GM23338 (cell line): ENCODE data around the gene JMY. TPM values are rescaled to one million over a fixed set of nuclear protein-coding genes. Genes with fewer than 3 reads are reported as not detected.
A peak's percentile ranks its signal among the peaks of the same experiment; 100 is the strongest.

Experiments
- ATAC-seq: fragments of 200-7000 bp; cut with Tn5 transposase; 3 replicates; pipeline ENCODE4 v1.9.1; 2020
- DNase-seq: peaks from one replicate; pipeline ENCODE4 v3.0.0-alpha.2; 2015; ENCODE audit warnings: low spot score
- H2AFZ ChIP-seq: fragments of 200-600 bp; sonication (generic); 2 replicates; pipeline ENCODE4 v1.8.0; 2016; ENCODE audit warnings: antibody characterized with exemption, mild to moderate bottlenecking, moderate library complexity
- H3F3A ChIP-seq: fragments of 200-600 bp; sonication (generic); replicated peaks from 2 replicates; pipeline ENCODE4 v1.8.0; 2017; ENCODE audit warnings: antibody characterized with exemption, mixed run types, low read depth
- H3K27ac ChIP-seq: fragments of 200-600 bp; sonication (generic); 2 replicates; pipeline ENCODE4 v1.6.1; 2016; ENCODE audit warnings: low read depth
- H3K27me3 ChIP-seq: fragments of 200-600 bp; sonication (generic); 2 replicates; pipeline ENCODE4 v1.8.0; 2016; ENCODE audit warnings: mild to moderate bottlenecking, mixed run types, moderate library complexity; ENCODE audit not compliant: insufficient read depth
- H3K36me3 ChIP-seq: fragments of 200-600 bp; sonication (generic); 2 replicates; pipeline ENCODE4 v1.8.0; 2016; ENCODE audit warnings: mild to moderate bottlenecking; ENCODE audit not compliant: insufficient read depth
- H3K4me1 ChIP-seq: fragments of 200-600 bp; sonication (generic); 2 replicates; pipeline ENCODE4 v1.8.0; 2016; ENCODE audit warnings: mild to moderate bottlenecking, moderate library complexity; ENCODE audit not compliant: insufficient read depth
- H3K4me2 ChIP-seq: fragments of 200-600 bp; sonication (generic); 2 replicates; pipeline ENCODE4 v1.7.1; 2017; ENCODE audit warnings: mixed run types
- H3K4me3 ChIP-seq: fragments of 200-600 bp; sonication (generic); 2 replicates; pipeline ENCODE4 v1.6.1; 2016; ENCODE audit warnings: mixed run types
- H3K79me2 ChIP-seq: fragments of 200-600 bp; sonication (generic); replicated peaks from 2 replicates; pipeline ENCODE4 v1.8.0; 2017; ENCODE audit warnings: mild to moderate bottlenecking; ENCODE audit not compliant: insufficient read depth
- H3K9me2 ChIP-seq: fragments of 200-600 bp; sonication (generic); 2 replicates; pipeline ENCODE4 v1.8.0; 2017; ENCODE audit not compliant: insufficient read depth
- H4K20me1 ChIP-seq: fragments of 200-600 bp; sonication (generic); replicated peaks from 2 replicates; pipeline ENCODE4 v1.8.0; 2017; ENCODE audit warnings: mild to moderate bottlenecking; ENCODE audit not compliant: insufficient read depth
- H3K27ac Mint-ChIP-seq: 2 replicates; pipeline ENCODE4 v1.8.0; 2020; ENCODE audit warnings: inconsistent platforms, mild to moderate bottlenecking, moderate library complexity, mixed read lengths
- H3K27me3 Mint-ChIP-seq: 3 replicates; pipeline ENCODE4 v1.8.0; 2022; ENCODE audit warnings: low read depth, mild to moderate bottlenecking, moderate library complexity, mixed read lengths, inconsistent platforms; ENCODE audit not compliant: insufficient read depth, poor library complexity
- H3K36me3 Mint-ChIP-seq: 3 replicates; pipeline ENCODE4 v1.8.0; 2021; ENCODE audit warnings: low read depth, mild to moderate bottlenecking, inconsistent platforms, moderate library complexity, mixed read lengths
- H3K4me1 Mint-ChIP-seq: 3 replicates; pipeline ENCODE4 v1.8.0; 2020; ENCODE audit warnings: mild to moderate bottlenecking, inconsistent platforms, mixed read lengths
- H3K4me3 Mint-ChIP-seq: 3 replicates; pipeline ENCODE4 v1.8.0; 2021; ENCODE audit warnings: moderate library complexity, mild to moderate bottlenecking, inconsistent platforms, mixed read lengths
- H3K9me3 Mint-ChIP-seq: 3 replicates; pipeline ENCODE4 v1.8.0; 2020; ENCODE audit warnings: moderate library complexity, mild to moderate bottlenecking, inconsistent platforms, mixed read lengths
- CREB1 ChIP-seq: fragments of 250-450 bp; sonication (Bioruptor Pico); IDR thresholded peaks from 2 replicates; pipeline ENCODE4 v1.5.0; 2020; ENCODE audit warnings: low read depth, mild to moderate bottlenecking, moderate library complexity
- EZH2phosphoT487 ChIP-seq: fragments of 200-600 bp; sonication (generic); IDR thresholded peaks from one replicate; pipeline ENCODE4 v1.8.1; 2018; ENCODE audit warnings: antibody characterized with exemption; ENCODE audit not compliant: unreplicated experiment
- JUNB ChIP-seq: IDR thresholded peaks from one replicate; pipeline ENCODE4 v1.6.1; 2016; ENCODE audit warnings: antibody characterized with exemption; ENCODE audit not compliant: unreplicated experiment
- NANOG ChIP-seq: IDR thresholded peaks from 2 replicates; pipeline ENCODE4 v1.6.1; 2016; ENCODE audit warnings: antibody characterized with exemption, borderline replicate concordance
- POLR2AphosphoS5 ChIP-seq: IDR thresholded peaks from 2 replicates; pipeline ENCODE4 v1.6.1; 2016; ENCODE audit warnings: antibody characterized with exemption, low read depth
- STAT1 ChIP-seq: IDR thresholded peaks from one replicate; pipeline ENCODE4 v1.6.1; 2016; ENCODE audit warnings: antibody characterized with exemption; ENCODE audit not compliant: unreplicated experiment
- ZNF114 ChIP-seq: fragments of 250-450 bp; sonication (Bioruptor Pico); IDR thresholded peaks from 2 replicates; pipeline ENCODE4 v1.5.0; 2020; ENCODE audit warnings: mild to moderate bottlenecking, moderate library complexity
- ZNF331 ChIP-seq: fragments of 250-450 bp; sonication (Bioruptor Pico); IDR thresholded peaks from 2 replicates; pipeline ENCODE4 v1.5.0; 2020; ENCODE audit warnings: low read depth, mild to moderate bottlenecking, moderate library complexity
- polyA plus RNA-seq: library from polyadenylated mRNA; unstranded; fragments of >200 nt; fragmentation: Nextera tagmentation; extraction: Ambion mirVana; gene quantifications from 2 replicates; pipeline ENCODE4 v1.2.1, GENCODE V29; 2016
- total RNA-seq: library from RNA; depleted of rRNA; stranded (reverse); fragments of >200 nt; shearing (Covaris generic); gene quantifications from 2 replicates; pipeline ENCODE4 v1.2.3, GENCODE V29; 2014
- TF ChIP-seq, protein P1 (sequence below): IDR thresholded peaks from one replicate; pipeline ENCODE4 v1.6.1; 2018; ENCODE audit warnings: antibody characterized with exemption; ENCODE audit not compliant: unreplicated experiment
- TF ChIP-seq, protein P2 (sequence below): IDR thresholded peaks from 2 replicates; pipeline ENCODE4 v1.6.1; 2016; ENCODE audit warnings: antibody characterized with exemption
- TF ChIP-seq, protein P3 (sequence below), 2 experiments: fragments of 200-600 bp in 1 of 2; sonication (generic) in 1 of 2; conservative IDR thresholded peaks; 2 replicates each; pipeline versions ENCODE4 v1.5.1 to v1.6.1; 2016 to 2017; ENCODE audit warnings: antibody characterized with exemption in 2 of 2, low read depth in 2 of 2, mild to moderate bottlenecking in 2 of 2, moderate library complexity in 1 of 2

The JMY gene
- total and polyA plus RNA-seq, 2 experiments from 2014 or later, result 6.2 to 18.4 TPM

DNA sequence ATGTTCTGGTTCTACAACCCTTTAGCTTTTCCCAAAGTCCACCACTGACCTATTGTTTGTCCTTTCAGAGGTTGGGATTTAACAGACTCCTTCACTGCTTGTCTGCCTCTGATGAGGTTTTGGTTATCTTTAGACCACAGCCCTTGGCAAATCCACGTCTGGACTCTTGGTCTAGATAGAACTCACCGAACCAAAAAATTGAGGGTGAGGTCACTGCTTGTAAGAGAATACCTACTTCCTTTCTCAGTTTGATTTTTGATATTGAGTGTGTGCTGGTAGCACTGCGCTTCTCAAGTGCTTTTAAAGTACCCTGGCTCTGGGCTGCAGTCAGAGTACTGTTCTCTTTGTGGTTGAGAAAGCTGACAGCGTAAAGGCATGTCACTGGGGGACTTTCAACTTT is 61.7 kb downstream of the JMY start:
- no peak overlapping the region for H3K27ac ChIP-seq
- H3K4me1 ChIP-seq, result no peaks in the 10 kb centered on the region
- no peak overlapping the region for H3K4me3 ChIP-seq
- Mint-ChIP-seq H3K27me3 (no peaks in the 10 kb centered on the region), H3K4me1 (peaks cover 3% of the 10 kb centered on the region; the same call in 2 of the 3 replicates), H3K4me3 (no peak overlapping the region), H3K27ac (no peak overlapping the region; the same call in 1 of the 2 replicates), H3K9me3 (no peaks in the 10 kb centered on the region), H3K36me3 (peaks cover 7% of the 10 kb centered on the region; the same call in 2 of the 3 replicates)
- no peaks in the 10 kb centered on the region for H3K79me2 ChIP-seq
- no peak overlapping the region for H2AFZ ChIP-seq
- H3K9me2 ChIP-seq, result no peaks in the 10 kb centered on the region
- peaks cover 13% of the 10 kb centered on the region; the same call in 1 of the 2 replicates for H3K36me3 ChIP-seq
- no peak overlapping the region for H3K4me2 ChIP-seq
- no peak for TF ChIP-seq CREB1 (CRISPR knock-in tag)
- TF ChIP-seq STAT1, result no peak
- TF ChIP-seq, protein P1, sequence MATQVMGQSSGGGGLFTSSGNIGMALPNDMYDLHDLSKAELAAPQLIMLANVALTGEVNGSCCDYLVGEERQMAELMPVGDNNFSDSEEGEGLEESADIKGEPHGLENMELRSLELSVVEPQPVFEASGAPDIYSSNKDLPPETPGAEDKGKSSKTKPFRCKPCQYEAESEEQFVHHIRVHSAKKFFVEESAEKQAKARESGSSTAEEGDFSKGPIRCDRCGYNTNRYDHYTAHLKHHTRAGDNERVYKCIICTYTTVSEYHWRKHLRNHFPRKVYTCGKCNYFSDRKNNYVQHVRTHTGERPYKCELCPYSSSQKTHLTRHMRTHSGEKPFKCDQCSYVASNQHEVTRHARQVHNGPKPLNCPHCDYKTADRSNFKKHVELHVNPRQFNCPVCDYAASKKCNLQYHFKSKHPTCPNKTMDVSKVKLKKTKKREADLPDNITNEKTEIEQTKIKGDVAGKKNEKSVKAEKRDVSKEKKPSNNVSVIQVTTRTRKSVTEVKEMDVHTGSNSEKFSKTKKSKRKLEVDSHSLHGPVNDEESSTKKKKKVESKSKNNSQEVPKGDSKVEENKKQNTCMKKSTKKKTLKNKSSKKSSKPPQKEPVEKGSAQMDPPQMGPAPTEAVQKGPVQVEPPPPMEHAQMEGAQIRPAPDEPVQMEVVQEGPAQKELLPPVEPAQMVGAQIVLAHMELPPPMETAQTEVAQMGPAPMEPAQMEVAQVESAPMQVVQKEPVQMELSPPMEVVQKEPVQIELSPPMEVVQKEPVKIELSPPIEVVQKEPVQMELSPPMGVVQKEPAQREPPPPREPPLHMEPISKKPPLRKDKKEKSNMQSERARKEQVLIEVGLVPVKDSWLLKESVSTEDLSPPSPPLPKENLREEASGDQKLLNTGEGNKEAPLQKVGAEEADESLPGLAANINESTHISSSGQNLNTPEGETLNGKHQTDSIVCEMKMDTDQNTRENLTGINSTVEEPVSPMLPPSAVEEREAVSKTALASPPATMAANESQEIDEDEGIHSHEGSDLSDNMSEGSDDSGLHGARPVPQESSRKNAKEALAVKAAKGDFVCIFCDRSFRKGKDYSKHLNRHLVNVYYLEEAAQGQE, result no peak
- no peak for TF ChIP-seq NANOG
- ATAC-seq (no peak), DNase-seq (no peak)
- no peaks in the 10 kb centered on the region for H3K27me3 ChIP-seq
- H4K20me1 ChIP-seq, result no peaks in the 10 kb centered on the region
- no peaks in the 10 kb centered on the region for H3F3A ChIP-seq

DNA sequence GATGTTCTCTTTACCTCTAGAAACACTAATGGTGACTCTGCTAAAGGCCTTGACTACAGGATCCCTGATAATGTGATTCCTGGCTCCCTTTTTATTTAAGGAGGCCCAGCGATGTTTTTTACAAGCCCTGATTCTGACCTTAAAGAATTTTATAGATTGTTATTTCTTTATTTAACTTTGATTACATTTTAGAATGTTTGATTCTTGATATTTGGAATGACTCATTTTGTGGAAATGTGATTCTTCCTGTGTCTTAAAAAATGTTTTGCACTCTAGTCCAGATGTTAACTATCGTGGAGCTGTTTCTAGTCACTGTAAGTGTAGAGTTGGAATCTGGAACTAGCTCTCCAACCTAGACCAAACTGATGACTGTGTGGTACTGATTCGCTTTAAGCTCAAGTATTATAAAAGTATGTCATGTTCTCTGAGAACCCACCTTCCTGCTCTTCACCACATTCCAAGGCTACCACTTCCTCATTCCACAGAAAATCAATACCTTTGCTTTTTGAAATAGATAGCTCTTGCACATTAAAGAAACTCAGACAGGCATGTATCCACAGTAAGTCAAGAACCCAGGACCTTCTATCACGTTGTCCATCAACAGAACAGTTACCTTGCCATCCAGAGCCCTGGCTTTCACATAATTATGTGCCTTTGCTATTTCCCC is 65.2 kb downstream of the JMY start:
- H3K36me3 ChIP-seq, result peaks cover 18% of the 10 kb centered on the region; the same call in 1 of the 2 replicates
- no peak overlapping the region for H3K27ac ChIP-seq
- H3K4me2 ChIP-seq, result no peak overlapping the region
- no peaks in the 10 kb centered on the region for H3K9me2 ChIP-seq
- H4K20me1 ChIP-seq, result no peaks in the 10 kb centered on the region
- H3K4me3 Mint-ChIP-seq, result no peak overlapping the region
- no peaks in the 10 kb centered on the region for H3K27me3 ChIP-seq
- no peak overlapping the region for H2AFZ ChIP-seq
- no peaks in the 10 kb centered on the region for H3K27me3 Mint-ChIP-seq
- no peak for ATAC-seq
- no peaks in the 10 kb centered on the region for H3K4me1 ChIP-seq
- H3K4me1 Mint-ChIP-seq, result no peaks in the 10 kb centered on the region
- H3F3A ChIP-seq, result no peaks in the 10 kb centered on the region
- peak; percentile 14 for DNase-seq
- H3K27ac Mint-ChIP-seq, result no peak overlapping the region
- peaks cover 7% of the 10 kb centered on the region; the same call in 2 of the 3 replicates for H3K36me3 Mint-ChIP-seq
- H3K4me3 ChIP-seq, result no peak overlapping the region
- H3K79me2 ChIP-seq, result no peaks in the 10 kb centered on the region
- H3K9me3 Mint-ChIP-seq, result no peaks in the 10 kb centered on the region
- TF ChIP-seq POLR2AphosphoS5 (no peak), ZNF331 (CRISPR knock-in tag) (no peak), NANOG (no peak), ZNF114 (CRISPR knock-in tag) (no peak), CREB1 (CRISPR knock-in tag) (no peak), EZH2phosphoT487 (no peak), JUNB (no peak), STAT1 (no peak)
- TF ChIP-seq, protein P2, sequence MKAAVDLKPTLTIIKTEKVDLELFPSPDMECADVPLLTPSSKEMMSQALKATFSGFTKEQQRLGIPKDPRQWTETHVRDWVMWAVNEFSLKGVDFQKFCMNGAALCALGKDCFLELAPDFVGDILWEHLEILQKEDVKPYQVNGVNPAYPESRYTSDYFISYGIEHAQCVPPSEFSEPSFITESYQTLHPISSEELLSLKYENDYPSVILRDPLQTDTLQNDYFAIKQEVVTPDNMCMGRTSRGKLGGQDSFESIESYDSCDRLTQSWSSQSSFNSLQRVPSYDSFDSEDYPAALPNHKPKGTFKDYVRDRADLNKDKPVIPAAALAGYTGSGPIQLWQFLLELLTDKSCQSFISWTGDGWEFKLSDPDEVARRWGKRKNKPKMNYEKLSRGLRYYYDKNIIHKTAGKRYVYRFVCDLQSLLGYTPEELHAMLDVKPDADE, result no peak
- TF ChIP-seq, protein P1, result no peak
- TF ChIP-seq, protein P3, sequence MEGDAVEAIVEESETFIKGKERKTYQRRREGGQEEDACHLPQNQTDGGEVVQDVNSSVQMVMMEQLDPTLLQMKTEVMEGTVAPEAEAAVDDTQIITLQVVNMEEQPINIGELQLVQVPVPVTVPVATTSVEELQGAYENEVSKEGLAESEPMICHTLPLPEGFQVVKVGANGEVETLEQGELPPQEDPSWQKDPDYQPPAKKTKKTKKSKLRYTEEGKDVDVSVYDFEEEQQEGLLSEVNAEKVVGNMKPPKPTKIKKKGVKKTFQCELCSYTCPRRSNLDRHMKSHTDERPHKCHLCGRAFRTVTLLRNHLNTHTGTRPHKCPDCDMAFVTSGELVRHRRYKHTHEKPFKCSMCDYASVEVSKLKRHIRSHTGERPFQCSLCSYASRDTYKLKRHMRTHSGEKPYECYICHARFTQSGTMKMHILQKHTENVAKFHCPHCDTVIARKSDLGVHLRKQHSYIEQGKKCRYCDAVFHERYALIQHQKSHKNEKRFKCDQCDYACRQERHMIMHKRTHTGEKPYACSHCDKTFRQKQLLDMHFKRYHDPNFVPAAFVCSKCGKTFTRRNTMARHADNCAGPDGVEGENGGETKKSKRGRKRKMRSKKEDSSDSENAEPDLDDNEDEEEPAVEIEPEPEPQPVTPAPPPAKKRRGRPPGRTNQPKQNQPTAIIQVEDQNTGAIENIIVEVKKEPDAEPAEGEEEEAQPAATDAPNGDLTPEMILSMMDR (conservative IDR thresholded peaks at IDR 0.05; ENCODE audit: low read depth in 2 of 2), result no peak
